ENCODE measurements around the gene ZNF207.

The ZNF207 gene

GRCh38 chr17:32383926-32384434, 34.0 kb downstream of the ZNF207 start:
- ATAC-seq = no peak
- TF ChIP-seq PPARA (CRISPR knock-in tag; IDR thresholded peaks at IDR 0.05; ENCODE audit: borderline replicate concordance) (no peak), CREB5 (CRISPR knock-in tag; IDR thresholded peaks at IDR 0.05; ENCODE audit: low read depth) (no peak), TSHZ2 (CRISPR knock-in tag; IDR thresholded peaks at IDR 0.05) (no peak), CSDC2 (CRISPR knock-in tag; IDR thresholded peaks at IDR 0.05) (no peak), ZNF8 (CRISPR knock-in tag; IDR thresholded peaks at IDR 0.05) (no peak), ZFP3 (CRISPR knock-in tag; IDR thresholded peaks at IDR 0.05) (no peak), SNAI2 (CRISPR knock-in tag; IDR thresholded peaks at IDR 0.05) (no peak), PATZ1 (CRISPR knock-in tag; IDR thresholded peaks at IDR 0.05; ENCODE audit: borderline replicate concordance) (no peak), BACH2 (CRISPR knock-in tag; IDR thresholded peaks at IDR 0.05; ENCODE audit: borderline replicate concordance) (no peak), ZC3H10 (CRISPR knock-in tag; IDR thresholded peaks at IDR 0.05) (no peak), TCF4 (CRISPR knock-in tag; IDR thresholded peaks at IDR 0.05; ENCODE audit: borderline replicate concordance) (no peak), OSR1 (CRISPR knock-in tag; IDR thresholded peaks at IDR 0.05) (no peak), ISL1 (CRISPR knock-in tag; IDR thresholded peaks at IDR 0.05) (no peak)

- ATAC-seq = no peak
- TF ChIP-seq ESRRG (CRISPR knock-in tag; IDR thresholded peaks at IDR 0.05) (no peak), CREB5 (CRISPR knock-in tag; IDR thresholded peaks at IDR 0.05; ENCODE audit: low read depth) (no peak), ZNF70 (CRISPR knock-in tag; IDR thresholded peaks at IDR 0.05) (no peak), PATZ1 (CRISPR knock-in tag; IDR thresholded peaks at IDR 0.05; ENCODE audit: borderline replicate concordance) (no peak), CSDC2 (CRISPR knock-in tag; IDR thresholded peaks at IDR 0.05) (no peak), BACH2 (CRISPR knock-in tag; IDR thresholded peaks at IDR 0.05; ENCODE audit: borderline replicate concordance) (no peak), ZC3H10 (CRISPR knock-in tag; IDR thresholded peaks at IDR 0.05) (no peak), CSRNP3 (CRISPR knock-in tag; IDR thresholded peaks at IDR 0.05) (no peak), PPARA (CRISPR knock-in tag; IDR thresholded peaks at IDR 0.05; ENCODE audit: borderline replicate concordance) (no peak)
These were observed 35.2 kb downstream of the ZNF207 start for GRCh38 chr17:32385121-32385520.

- ATAC-seq = no peak
- no peak for TF ChIP-seq ZFP3 (CRISPR knock-in tag; IDR thresholded peaks at IDR 0.05)
These were observed 36.0 kb downstream of the ZNF207 start for GRCh38 chr17:32385971-32386370.

- ATAC-seq = no peak
- no peak for TF ChIP-seq RARB (CRISPR knock-in tag; IDR thresholded peaks at IDR 0.05)
- TF ChIP-seq ARNTL (CRISPR knock-in tag; IDR thresholded peaks at IDR 0.05; ENCODE audit: borderline replicate concordance, low read depth) = no peak
- TF ChIP-seq TSHZ2 (CRISPR knock-in tag; IDR thresholded peaks at IDR 0.05) = no peak
- no peak for TF ChIP-seq ZFP3 (CRISPR knock-in tag; IDR thresholded peaks at IDR 0.05)
- no peak for TF ChIP-seq ZC3H10 (CRISPR knock-in tag; IDR thresholded peaks at IDR 0.05)
- TF ChIP-seq SNAI2 (CRISPR knock-in tag; IDR thresholded peaks at IDR 0.05) = no peak
- no peak for TF ChIP-seq ZFP30 (CRISPR knock-in tag; IDR thresholded peaks at IDR 0.05)
- no peak for TF ChIP-seq POU6F1 (CRISPR knock-in tag; IDR thresholded peaks at IDR 0.05; ENCODE audit: borderline replicate concordance, low read depth)
- TF ChIP-seq ESRRG (CRISPR knock-in tag; IDR thresholded peaks at IDR 0.05) = no peak
- no peak for TF ChIP-seq CSDC2 (CRISPR knock-in tag; IDR thresholded peaks at IDR 0.05)
These were observed 36.9 kb downstream of the ZNF207 start for GRCh38 chr17:32386844-32387243.
